Stimulated activated effector memory CD8-positive, alpha-beta T cell treated with anti-CD3 and anti-CD28 coated beads, Interleukin-12 subunit alpha, Interleukin-12 subunit beta, amount 100 ng/mL, for 72 hours (primary cell): ENCODE measurements around the gene SLC2A8.
A peak's percentile ranks its signal among the peaks of the same experiment; 100 is the strongest.

Experiments
- ATAC-seq: fragments of 150-1000 bp; cut with Tn5 transposase; 2 replicates; pipeline ENCODE4 v1.10.0; 2021
- DNase-seq, 2 donors: peaks; one replicate each; pipeline ENCODE4 v3.0.0; 2021 to 2022; ENCODE audit warnings: low spot score in 2 of 2
- H3K27ac Mint-ChIP-seq: one replicate; pipeline ENCODE4 v1.8.0; 2022; ENCODE audit warnings: mild to moderate bottlenecking, mixed read lengths
- H3K36me3 Mint-ChIP-seq: one replicate; pipeline ENCODE4 v1.8.0; 2022; ENCODE audit warnings: mild to moderate bottlenecking, mixed read lengths
- H3K4me1 Mint-ChIP-seq: one replicate; pipeline ENCODE4 v1.8.0; 2022; ENCODE audit warnings: mixed read lengths
- H3K4me3 Mint-ChIP-seq: one replicate; pipeline ENCODE4 v1.8.0; 2022; ENCODE audit warnings: mild to moderate bottlenecking, mixed read lengths
- H3K9me3 Mint-ChIP-seq: one replicate; pipeline ENCODE4 v1.8.0; 2022; ENCODE audit warnings: mixed read lengths

SLC2A8 gene

GRCh38 chr9:127428348-127428747, 31.4 kb downstream of the SLC2A8 start:
- peak overlapping the region; percentile 100 for H3K4me3 Mint-ChIP-seq
- peaks cover 98% of the 10 kb centered on the region for H3K36me3 Mint-ChIP-seq
- no peaks in the 10 kb centered on the region for H3K9me3 Mint-ChIP-seq
- H3K27ac Mint-ChIP-seq, result peak overlapping the region; percentile 65
- H3K4me1 Mint-ChIP-seq, result peaks cover 69% of the 10 kb centered on the region
- ATAC-seq, result no peak
- DNase-seq, result no peak

GRCh38 chr9:127430415-127430814, 33.4 kb downstream of the SLC2A8 start:
- no peak overlapping the region for H3K4me3 Mint-ChIP-seq
- peak overlapping the region; percentile 65 for H3K27ac Mint-ChIP-seq
- no peaks in the 10 kb centered on the region for H3K9me3 Mint-ChIP-seq
- no peak for DNase-seq
- no peak for ATAC-seq
- H3K36me3 Mint-ChIP-seq, result peaks cover 100% of the 10 kb centered on the region
- H3K4me1 Mint-ChIP-seq, result peaks cover 71% of the 10 kb centered on the region

- no peak for DNase-seq
- Mint-ChIP-seq H3K36me3 (peaks cover 100% of the 10 kb centered on the region), H3K4me1 (peaks cover 58% of the 10 kb centered on the region), H3K4me3 (peak overlapping the region; percentile 65), H3K27ac (peak overlapping the region; percentile 89), H3K9me3 (no peaks in the 10 kb centered on the region)
- peak; percentile 94 for ATAC-seq
Observed at GRCh38 chr9:127437497-127438264, 40.7 kb downstream of the SLC2A8 start.

GRCh38 chr9:127438394-127438793, 41.4 kb downstream of the SLC2A8 start:
- DNase-seq (no peak), ATAC-seq (no peak)
- Mint-ChIP-seq H3K36me3 (peaks cover 100% of the 10 kb centered on the region), H3K9me3 (no peaks in the 10 kb centered on the region), H3K27ac (peak overlapping the region; percentile 89), H3K4me3 (peak overlapping the region; percentile 65), H3K4me1 (peaks cover 51% of the 10 kb centered on the region)

GRCh38 chr9:127444283-127444920, 47.4 kb downstream of the SLC2A8 start:
- Mint-ChIP-seq H3K27ac (peak overlapping the region; percentile 97), H3K4me1 (peaks cover 53% of the 10 kb centered on the region), H3K36me3 (peaks cover 100% of the 10 kb centered on the region), H3K9me3 (no peaks in the 10 kb centered on the region), H3K4me3 (no peak overlapping the region)
- DNase-seq, result no peak
- no peak for ATAC-seq

GRCh38 chr9:127444921-127445850, 48.2 kb downstream of the SLC2A8 start:
- DNase-seq, result no peak
- ATAC-seq, result no peak
- Mint-ChIP-seq H3K4me1 (peaks cover 59% of the 10 kb centered on the region), H3K27ac (peak overlapping the region; percentile 97), H3K9me3 (no peaks in the 10 kb centered on the region), H3K36me3 (peaks cover 100% of the 10 kb centered on the region), H3K4me3 (no peak overlapping the region)

GRCh38 chr9:127445851-127446712, 49.1 kb downstream of the SLC2A8 start:
- no peak for ATAC-seq
- Mint-ChIP-seq H3K4me1 (peaks cover 60% of the 10 kb centered on the region), H3K36me3 (peaks cover 100% of the 10 kb centered on the region), H3K9me3 (no peaks in the 10 kb centered on the region), H3K27ac (peak overlapping the region; percentile 97), H3K4me3 (peak overlapping the region; percentile 22)
- DNase-seq, result no peak

GRCh38 chr9:127446713-127447415, 49.9 kb downstream of the SLC2A8 start:
- peaks cover 100% of the 10 kb centered on the region for H3K36me3 Mint-ChIP-seq
- DNase-seq, result no peak

GRCh38 chr9:127447416-127448111, 50.6 kb downstream of the SLC2A8 start:
- Mint-ChIP-seq H3K4me3 (peak overlapping the region; percentile 86), H3K27ac (peak overlapping the region; percentile 97), H3K36me3 (peaks cover 96% of the 10 kb centered on the region), H3K9me3 (no peaks in the 10 kb centered on the region), H3K4me1 (peaks cover 65% of the 10 kb centered on the region)
- no peak for DNase-seq
- no peak for ATAC-seq

More at GRCh38 chr9:127446713-127447415, 49.9 kb downstream of the SLC2A8 start:
- Mint-ChIP-seq H3K27ac (peak overlapping the region; percentile 97), H3K9me3 (no peaks in the 10 kb centered on the region), H3K4me3 (peak overlapping the region; percentile 86), H3K4me1 (peaks cover 60% of the 10 kb centered on the region)
- no peak for ATAC-seq

- H3K4me1 Mint-ChIP-seq, result peaks cover 68% of the 10 kb centered on the region
- peak overlapping the region; percentile 97 for H3K27ac Mint-ChIP-seq
- H3K4me3 Mint-ChIP-seq, result peak overlapping the region; percentile 86
- H3K9me3 Mint-ChIP-seq, result no peaks in the 10 kb centered on the region
- peaks cover 89% of the 10 kb centered on the region for H3K36me3 Mint-ChIP-seq
- DNase-seq, result no peak
- no peak for ATAC-seq
Observed at GRCh38 chr9:127448112-127448805, 51.3 kb downstream of the SLC2A8 start.

GRCh38 chr9:127449332-127449966, 52.5 kb downstream of the SLC2A8 start:
- H3K4me3 Mint-ChIP-seq, result peak overlapping the region; percentile 86
- no peak for ATAC-seq
- no peak for DNase-seq
- H3K27ac Mint-ChIP-seq, result peak overlapping the region; percentile 97
- H3K4me1 Mint-ChIP-seq, result peaks cover 62% of the 10 kb centered on the region
- no peaks in the 10 kb centered on the region for H3K9me3 Mint-ChIP-seq
- peaks cover 80% of the 10 kb centered on the region for H3K36me3 Mint-ChIP-seq

GRCh38 chr9:127450243-127450760, 53.3 kb downstream of the SLC2A8 start:
- peaks cover 76% of the 10 kb centered on the region for H3K36me3 Mint-ChIP-seq
- peaks cover 57% of the 10 kb centered on the region for H3K4me1 Mint-ChIP-seq
- peak overlapping the region; percentile 86 for H3K4me3 Mint-ChIP-seq
- peak; percentile 0 for ATAC-seq
- DNase-seq, result no peak
- peak overlapping the region; percentile 97 for H3K27ac Mint-ChIP-seq
- no peaks in the 10 kb centered on the region for H3K9me3 Mint-ChIP-seq
